Parathyroid adenoma (tissue), 2 donors: ENCODE measurements around the gene CXCL9.
"Not testable (repeated sequence)": the region's sequence is repeated elsewhere in the genome, so short reads cannot be mapped to it uniquely, and the experiment has no call there.

Source experiments
- H2AFZ ChIP-seq: fragments of 300-600 bp; sonication (generic); one replicate; pipeline ENCODE4 v1.7.0; 2017; ENCODE audit warnings: antibody characterized with exemption, mild to moderate bottlenecking
- H3K27ac ChIP-seq: fragments of 300-600 bp; sonication (generic); one replicate; pipeline ENCODE4 v1.7.0; 2017
- H3K27me3 ChIP-seq: fragments of 300-600 bp; sonication (generic); one replicate; pipeline ENCODE4 v1.7.0; 2017; ENCODE audit warnings: low read length; ENCODE audit not compliant: control insufficient read depth, insufficient read depth
- H3K36me3 ChIP-seq: fragments of 300-600 bp; sonication (generic); one replicate; pipeline ENCODE4 v1.7.0; 2017; ENCODE audit warnings: low read length; ENCODE audit not compliant: control insufficient read depth, insufficient read depth
- H3K4me1 ChIP-seq: fragments of 300-600 bp; sonication (generic); one replicate; pipeline ENCODE4 v1.7.0; 2017; ENCODE audit warnings: control low read depth
- H3K4me2 ChIP-seq: fragments of 300-600 bp; sonication (generic); one replicate; pipeline ENCODE4 v1.7.0; 2017; ENCODE audit warnings: low read length
- H3K4me3 ChIP-seq: fragments of 300-600 bp; sonication (generic); one replicate; pipeline ENCODE4 v1.7.0; 2017; ENCODE audit warnings: low read depth, low read length
- H3K79me2 ChIP-seq: fragments of 300-600 bp; sonication (generic); one replicate; pipeline ENCODE4 v1.7.0; 2017; ENCODE audit warnings: control low read depth
- H3K9ac ChIP-seq: fragments of 300-600 bp; sonication (generic); one replicate; pipeline ENCODE4 v1.7.0; 2017; ENCODE audit warnings: mild to moderate bottlenecking
- H3K9me3 ChIP-seq: fragments of 300-600 bp; sonication (generic); one replicate; pipeline ENCODE4 v1.7.0; 2017; ENCODE audit warnings: low read length; ENCODE audit not compliant: control insufficient read depth
- CTCF ChIP-seq: fragments of 300-600 bp; sonication (generic); IDR thresholded peaks from one replicate; pipeline ENCODE4 v1.7.0; 2017; ENCODE audit warnings: antibody characterized with exemption, mild to moderate bottlenecking
- donor health status: primary hyperparathyroidism.

The CXCL9 gene

GRCh38 chr4:76003620-76004019 is 3.7 kb downstream of the CXCL9 start:
- H3K27me3 ChIP-seq, result no peaks in the 10 kb centered on the region
- H3K9me3 ChIP-seq, result no peaks in the 10 kb centered on the region
- H3K4me2 ChIP-seq, result no peak overlapping the region
- TF ChIP-seq CTCF, result no peak
- no peak overlapping the region for H3K9ac ChIP-seq
- no peak overlapping the region for H3K27ac ChIP-seq
- H2AFZ ChIP-seq, result no peak overlapping the region
- no peaks in the 10 kb centered on the region for H3K4me1 ChIP-seq
- no peak overlapping the region for H3K4me3 ChIP-seq
- no peaks in the 10 kb centered on the region for H3K36me3 ChIP-seq
- H3K79me2 ChIP-seq, result no peaks in the 10 kb centered on the region

GRCh38 chr4:76003035-76003434 is 4.3 kb downstream of the CXCL9 start:
- H3K27me3 ChIP-seq, result no peaks in the 10 kb centered on the region
- no peak overlapping the region for H3K4me2 ChIP-seq
- no peaks in the 10 kb centered on the region for H3K36me3 ChIP-seq
- no peaks in the 10 kb centered on the region for H3K9me3 ChIP-seq
- H3K4me3 ChIP-seq, result no peak overlapping the region
- no peaks in the 10 kb centered on the region for H3K4me1 ChIP-seq
- H2AFZ ChIP-seq, result no peak overlapping the region
- no peak overlapping the region for H3K27ac ChIP-seq
- no peak overlapping the region for H3K9ac ChIP-seq
- TF ChIP-seq CTCF, result no peak
- H3K79me2 ChIP-seq, result no peaks in the 10 kb centered on the region

DNA sequence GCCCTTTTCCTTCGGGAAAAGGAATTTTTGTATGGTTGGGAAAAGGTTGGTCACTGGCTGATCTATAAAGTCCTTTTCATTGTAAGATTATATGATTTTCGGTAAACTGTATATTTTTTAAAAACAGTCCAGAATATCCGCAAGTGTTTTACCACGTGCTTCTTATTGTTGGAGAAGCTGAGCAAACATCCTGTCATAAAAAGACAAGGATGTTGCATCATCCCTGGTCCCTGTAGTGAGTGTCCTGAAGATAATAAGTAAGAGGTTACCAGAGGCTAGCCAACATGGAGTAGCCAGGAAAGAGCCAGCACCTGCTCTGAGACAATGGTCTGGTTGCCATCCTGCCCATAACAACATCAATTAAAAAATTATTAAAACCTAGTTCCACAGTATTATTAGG is 5.1 kb downstream of the CXCL9 start:
- H2AFZ ChIP-seq, result no peak overlapping the region
- H3K27me3 ChIP-seq, result no peaks in the 10 kb centered on the region
- H3K9ac ChIP-seq, result no peak overlapping the region
- no peaks in the 10 kb centered on the region for H3K79me2 ChIP-seq
- no peaks in the 10 kb centered on the region for H3K36me3 ChIP-seq
- no peak overlapping the region for H3K4me3 ChIP-seq
- H3K4me1 ChIP-seq, result no peaks in the 10 kb centered on the region
- H3K27ac ChIP-seq, result no peak overlapping the region
- no peak overlapping the region for H3K4me2 ChIP-seq
- H3K9me3 ChIP-seq, result no peaks in the 10 kb centered on the region
- TF ChIP-seq CTCF, result no peak

DNA sequence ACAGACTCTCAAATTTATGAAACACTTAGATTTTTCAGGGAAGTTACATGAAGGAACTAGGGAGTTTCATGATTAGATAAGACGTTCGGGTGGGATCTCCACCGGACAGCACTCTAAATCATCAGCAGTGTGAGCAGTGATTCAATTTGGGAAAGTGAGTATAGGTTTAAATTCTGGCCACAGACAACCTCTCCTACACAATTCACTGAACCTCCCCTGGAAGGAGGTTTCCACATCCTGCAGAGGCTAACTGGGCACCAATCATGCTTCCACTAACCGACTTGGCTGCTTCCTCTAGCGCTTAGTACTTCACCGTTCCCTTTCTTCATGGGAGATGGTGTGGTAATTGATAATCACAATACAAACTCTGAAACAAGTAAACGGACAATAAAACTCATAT is 5.6 kb downstream of the CXCL9 start:
- Histone ChIP-seq H3K9ac (no peak overlapping the region), H3K9me3 (no peaks in the 10 kb centered on the region), H3K27ac (no peak overlapping the region), H3K79me2 (no peaks in the 10 kb centered on the region), H3K4me3 (no peak overlapping the region), H3K36me3 (no peaks in the 10 kb centered on the region), H3K4me1 (no peaks in the 10 kb centered on the region), H3K4me2 (no peak overlapping the region), H3K27me3 (no peaks in the 10 kb centered on the region), H2AFZ (no peak overlapping the region)
- no peak for TF ChIP-seq CTCF

GRCh38 chr4:76000279-76000678 is 7.0 kb downstream of the CXCL9 start:
- H3K9me3 ChIP-seq, result no peaks in the 10 kb centered on the region
- H3K27me3 ChIP-seq, result no peaks in the 10 kb centered on the region
- H3K79me2 ChIP-seq, result no peaks in the 10 kb centered on the region
- no peaks in the 10 kb centered on the region for H3K36me3 ChIP-seq
- no peak overlapping the region for H2AFZ ChIP-seq
- H3K4me1 ChIP-seq, result no peaks in the 10 kb centered on the region
- no peak overlapping the region for H3K4me3 ChIP-seq
- H3K9ac ChIP-seq, result no peak overlapping the region
- no peak overlapping the region for H3K4me2 ChIP-seq
- H3K27ac ChIP-seq, result no peak overlapping the region
- no peak for TF ChIP-seq CTCF

- not testable (repeated sequence) for H3K4me1 ChIP-seq, H3K9me3 ChIP-seq, H3K36me3 ChIP-seq, H3K27me3 ChIP-seq, H3K79me2 ChIP-seq, H3K9ac ChIP-seq, H3K4me3 ChIP-seq, H3K4me2 ChIP-seq, H2AFZ ChIP-seq, H3K27ac ChIP-seq
Observed at GRCh38 chr4:75998525-75999147, 8.7 kb downstream of the CXCL9 start.
